Esophagus squamous epithelium (tissue), 4 donors: ENCODE data around the gene ADARB2.

ENCODE experiments used
- CTCF ChIP-seq, 6 experiments: fragments of 450-650 bp in 4 of 6; fragments of 200-600 bp in 2 of 6; sonication (generic) in 2 of 6; IDR thresholded peaks; one replicate each; pipeline ENCODE4 v1.5.1; 2016 to 2019; ENCODE audit warnings: antibody characterized with exemption in 6 of 6, mild to moderate bottlenecking in 4 of 6, moderate library complexity in 4 of 6
- POLR2A ChIP-seq, 4 donors: fragments of 450-650 bp; IDR thresholded peaks; one replicate each; pipeline ENCODE4 v1.6.1; 2017; ENCODE audit warnings: antibody characterized with exemption in 4 of 4, mild to moderate bottlenecking in 4 of 4, moderate library complexity in 3 of 4

GRCh38 chr10:1217661-1218060 is 519.7 kb downstream of the ADARB2 start:
- TF ChIP-seq CTCF (IDR thresholded peaks at IDR 0.05) (no peak), POLR2A (IDR thresholded peaks at IDR 0.05) (no peak)
